Renal cortical epithelial cell (primary cell): ENCODE data around the gene SLC34A3. TPM values are rescaled to one million over a fixed set of nuclear protein-coding genes. Genes with fewer than 3 reads are reported as not detected.

ENCODE experiments used
- DNase-seq: peaks from one replicate; pipeline ENCODE4 v3.0.0-alpha.2; 2011; ENCODE audit warnings: low read depth
- total RNA-seq: library from RNA; depleted of rRNA; stranded (reverse); fragments of >200 nt; gene quantifications from 2 replicates; pipeline ENCODE4 v1.2.3, GENCODE V29; 2014

The SLC34A3 gene
- total RNA-seq, 1 donor from 2014 or later = not detected

DNA sequence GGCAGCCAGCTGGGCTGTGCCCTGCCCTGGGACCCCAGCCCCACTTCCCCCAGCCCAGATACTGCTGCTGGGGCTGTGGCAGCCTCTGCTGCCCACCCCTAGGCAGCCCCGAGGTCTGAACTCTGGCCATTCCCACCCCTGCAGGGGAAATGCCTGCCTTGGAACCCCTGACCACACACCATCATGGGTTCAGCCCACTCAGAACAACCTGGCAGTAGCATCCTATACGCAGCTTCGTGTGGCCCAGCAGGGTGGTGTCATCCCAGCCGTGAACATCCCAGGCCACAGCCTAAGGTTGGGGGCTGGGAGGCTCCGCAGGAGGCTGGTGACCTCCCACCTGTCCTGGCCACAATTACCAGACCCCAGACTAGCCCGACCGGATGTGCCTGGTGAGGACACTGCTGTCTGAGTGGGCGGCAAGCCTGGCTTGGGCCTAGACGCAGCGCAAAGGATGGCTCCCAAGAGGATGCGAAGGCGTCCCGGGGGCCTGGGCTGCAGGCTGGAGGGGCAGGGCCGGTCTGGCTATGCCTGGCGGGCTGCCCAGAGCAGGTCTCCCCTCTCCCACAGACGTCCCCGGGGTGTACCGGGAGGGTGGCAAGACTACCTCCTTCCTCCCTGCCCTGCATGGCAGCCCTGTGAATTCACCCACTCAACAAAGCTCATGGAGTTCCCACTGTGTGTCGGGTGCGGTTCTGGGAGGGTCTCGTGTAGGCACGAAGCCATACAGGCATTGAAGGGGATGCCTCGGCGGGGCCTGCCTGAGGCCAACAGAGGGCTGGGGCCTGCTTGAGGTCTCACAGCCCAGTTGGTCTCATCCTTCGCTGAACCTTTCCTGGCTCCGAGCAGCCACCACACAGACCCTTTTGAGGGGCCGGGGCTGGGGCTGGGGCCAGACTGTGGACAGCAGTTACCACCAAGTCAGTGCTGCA is 1.5 kb upstream of the SLC34A3 start:
- no peak for DNase-seq

DNA sequence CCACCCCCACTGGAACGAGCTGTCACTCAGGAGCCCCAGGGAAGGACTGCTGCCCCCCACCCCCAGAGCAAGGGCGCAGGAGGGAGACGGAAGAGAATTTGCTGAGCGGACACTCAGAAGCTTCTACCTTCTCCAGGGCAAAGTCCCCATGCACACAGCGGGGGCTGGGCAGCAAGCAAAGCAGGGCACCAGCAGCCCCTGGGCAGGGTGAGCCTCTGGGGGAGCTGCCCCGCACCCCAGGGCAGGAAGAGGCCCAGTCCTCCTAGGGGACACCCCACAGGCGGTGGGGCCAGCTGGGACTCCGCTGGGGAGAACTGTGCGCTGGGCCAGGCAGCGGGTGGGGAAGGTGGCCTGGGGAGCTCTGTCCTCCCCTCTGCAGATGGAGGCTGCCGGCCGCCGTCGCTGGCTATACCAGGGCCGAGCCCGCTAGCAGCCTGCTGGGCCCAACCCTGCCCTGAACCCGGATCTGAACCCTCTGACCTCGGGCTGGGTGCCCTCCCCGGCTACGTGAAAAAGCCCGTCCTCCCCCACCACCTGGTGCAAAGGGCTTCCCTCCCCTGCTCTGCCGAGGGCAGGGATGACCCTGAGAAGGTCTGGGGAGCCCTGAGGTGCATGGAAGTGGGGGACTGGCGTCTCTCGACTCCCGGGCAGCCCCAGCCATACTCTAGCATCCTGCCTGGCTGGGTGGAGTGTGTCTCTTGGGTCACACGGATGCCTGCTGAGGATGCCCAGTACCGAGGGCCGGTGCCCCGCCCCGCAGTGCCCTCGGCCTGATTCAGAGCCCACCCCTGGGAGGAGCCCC is 597 bp upstream of the SLC34A3 start:
- DNase-seq = no peak

DNA sequence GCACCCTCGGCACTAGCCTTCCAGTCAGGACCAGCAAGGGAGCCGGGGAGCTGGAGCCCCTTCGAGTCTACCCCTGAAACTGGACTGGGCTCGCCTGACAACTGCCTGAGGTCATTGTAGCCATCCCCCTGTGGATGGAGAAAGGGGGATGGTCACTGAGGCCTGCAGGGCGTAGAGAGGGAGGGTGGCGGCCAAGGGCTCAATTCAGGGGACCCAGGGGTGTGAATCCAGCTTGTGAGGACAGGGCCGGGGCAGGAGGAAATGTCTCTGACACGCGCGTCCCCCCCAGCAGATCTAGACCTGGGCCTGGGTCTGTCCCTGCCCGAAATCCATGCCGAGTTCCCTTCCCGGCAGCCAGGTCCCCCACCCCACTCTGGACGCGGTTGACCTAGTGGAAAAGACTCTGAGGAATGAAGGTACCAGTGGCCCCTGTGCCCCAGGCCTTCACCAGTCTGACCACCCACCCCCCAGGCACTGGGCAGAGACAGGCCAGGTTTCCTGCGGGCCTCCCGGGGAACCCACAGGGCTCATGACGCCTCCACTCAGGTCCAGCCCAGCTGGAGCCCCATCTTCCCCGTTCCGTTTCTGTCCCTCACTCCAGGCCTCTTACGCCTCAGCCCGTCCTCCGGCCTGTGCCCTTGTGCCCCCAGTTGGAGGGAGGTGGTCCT is 805 bp downstream of the SLC34A3 start:
- DNase-seq = no peak

DNA sequence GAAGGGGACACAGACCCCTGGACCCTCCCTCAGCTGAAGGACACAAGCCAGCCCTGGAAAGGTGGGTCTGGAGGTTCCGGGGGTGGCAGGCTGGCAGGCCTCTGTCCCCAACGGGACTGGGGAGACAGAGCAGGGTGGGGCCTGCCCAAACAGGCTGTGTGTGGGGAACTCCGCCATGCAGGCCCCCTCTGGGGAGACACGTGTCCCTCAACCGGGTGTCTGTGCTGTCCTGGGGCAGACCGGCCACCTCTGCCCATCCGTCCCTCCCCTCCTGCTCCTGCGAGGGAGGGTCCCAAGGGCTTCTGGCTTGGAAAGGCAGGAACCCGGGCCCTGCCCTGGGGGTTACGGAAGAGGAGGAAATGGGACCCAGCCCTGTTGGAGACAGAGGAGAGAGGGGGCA is 1.4 kb downstream of the SLC34A3 start:
- DNase-seq = no peak

DNA sequence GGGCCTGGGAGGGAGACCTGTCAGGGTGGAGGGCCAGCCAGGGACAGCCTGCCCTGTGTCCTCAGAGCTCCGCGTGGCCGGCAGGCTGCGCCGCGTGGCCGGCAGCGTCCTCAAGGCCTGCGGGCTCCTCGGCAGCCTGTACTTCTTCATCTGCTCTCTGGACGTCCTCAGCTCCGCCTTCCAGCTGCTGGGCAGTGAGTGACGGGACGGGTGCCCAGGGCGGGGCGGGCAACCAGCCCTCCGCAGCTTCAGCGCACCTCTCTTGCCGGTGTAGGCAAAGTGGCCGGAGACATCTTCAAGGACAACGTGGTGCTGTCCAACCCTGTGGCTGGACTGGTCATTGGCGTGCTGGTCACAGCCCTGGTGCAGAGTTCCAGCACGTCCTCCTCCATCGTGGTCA is 1.8 kb downstream of the SLC34A3 start:
- no peak for DNase-seq

DNA sequence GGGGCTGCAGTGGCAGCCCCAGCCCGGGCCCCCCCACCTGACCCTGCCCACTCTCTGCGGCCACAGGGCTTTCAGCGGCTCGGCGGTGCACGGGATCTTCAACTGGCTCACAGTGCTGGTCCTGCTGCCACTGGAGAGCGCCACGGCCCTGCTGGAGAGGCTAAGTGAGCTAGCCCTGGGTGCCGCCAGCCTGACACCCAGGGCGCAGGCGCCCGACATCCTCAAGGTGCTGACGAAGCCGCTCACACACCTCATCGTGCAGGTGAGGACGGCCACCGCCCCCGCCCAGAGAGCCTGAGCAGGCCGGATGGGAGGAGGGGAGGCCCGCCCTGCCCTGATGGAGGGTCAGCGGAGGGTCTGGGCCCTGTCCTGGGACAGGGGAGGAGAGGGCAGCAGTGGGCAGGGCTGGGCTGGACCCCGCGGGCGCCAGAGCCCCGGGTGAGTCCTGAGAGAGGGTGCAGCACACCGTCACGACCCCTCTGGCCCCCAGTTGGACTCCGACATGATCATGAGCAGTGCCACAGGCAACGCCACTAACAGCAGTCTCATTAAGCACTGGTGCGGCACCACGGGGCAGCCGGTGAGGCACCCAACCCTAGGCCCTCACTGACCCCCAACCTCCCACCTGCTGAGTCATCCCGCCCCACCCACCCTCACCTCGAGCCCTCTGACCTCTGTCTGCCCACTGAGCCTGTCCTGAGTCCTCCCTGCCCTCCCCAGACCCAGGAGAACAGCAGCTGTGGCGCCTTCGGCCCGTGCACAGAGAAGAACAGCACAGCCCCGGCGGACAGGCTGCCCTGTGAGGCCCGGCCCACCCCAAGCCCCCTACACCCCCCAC is 2.7 kb downstream of the SLC34A3 start:
- no peak for DNase-seq

DNA sequence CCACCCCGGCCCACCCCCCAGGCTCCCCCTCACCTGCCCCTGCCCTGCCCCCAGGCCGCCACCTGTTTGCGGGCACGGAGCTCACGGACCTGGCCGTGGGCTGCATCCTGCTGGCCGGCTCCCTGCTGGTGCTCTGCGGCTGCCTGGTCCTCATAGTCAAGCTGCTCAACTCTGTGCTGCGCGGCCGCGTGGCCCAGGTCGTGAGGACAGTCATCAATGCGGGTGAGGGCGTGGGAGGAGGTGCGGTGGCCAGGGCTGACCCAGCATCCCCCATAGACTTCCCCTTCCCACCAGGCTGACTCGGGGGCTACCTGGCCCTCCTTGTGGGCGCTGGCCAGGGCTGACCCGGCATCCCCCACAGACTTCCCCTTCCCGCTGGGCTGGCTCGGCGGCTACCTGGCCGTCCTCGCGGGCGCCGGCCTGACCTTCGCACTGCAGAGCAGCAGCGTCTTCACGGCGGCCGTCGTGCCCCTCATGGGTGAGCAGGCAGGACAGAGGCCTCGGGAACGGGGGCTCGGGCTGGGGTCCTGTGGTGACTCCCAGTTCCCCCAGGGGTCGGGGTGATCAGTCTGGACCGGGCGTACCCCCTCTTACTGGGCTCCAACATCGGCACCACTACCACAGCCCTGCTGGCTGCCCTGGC is 3.5 kb downstream of the SLC34A3 start:
- DNase-seq = no peak

DNA sequence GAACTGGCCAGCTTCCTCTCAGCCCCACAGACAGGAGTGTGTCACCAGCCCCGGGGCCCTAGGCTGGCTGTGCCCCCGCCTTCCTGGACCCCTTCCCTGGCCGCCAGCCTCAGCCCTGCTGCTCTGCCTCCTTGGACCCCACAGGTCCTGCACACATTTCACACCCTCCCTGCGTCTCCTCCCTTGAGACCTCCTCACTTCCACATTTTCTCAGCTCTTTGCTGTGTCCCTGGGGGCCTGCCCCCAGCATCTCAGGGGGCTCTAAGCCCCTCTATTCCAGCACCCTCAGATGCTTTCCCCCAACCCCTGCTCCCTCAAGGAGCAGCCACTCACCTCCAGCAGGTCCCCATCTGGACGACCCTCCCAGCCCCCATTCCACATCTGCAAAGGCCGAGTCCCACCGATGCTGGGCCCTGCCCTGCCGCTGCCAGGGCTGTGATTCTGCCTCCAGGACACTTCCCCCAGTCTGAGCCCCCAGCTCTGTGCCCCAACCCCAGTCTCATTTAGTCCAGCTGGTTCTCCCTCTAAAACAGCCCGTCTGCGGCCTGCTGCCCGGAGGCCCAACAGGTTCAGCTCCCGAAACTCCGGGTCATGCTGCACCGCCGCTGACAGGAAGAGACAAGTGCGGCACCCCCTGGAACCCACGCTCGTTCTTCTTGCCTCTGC is 4.2 kb downstream of the SLC34A3 start:
- no peak for DNase-seq

DNA sequence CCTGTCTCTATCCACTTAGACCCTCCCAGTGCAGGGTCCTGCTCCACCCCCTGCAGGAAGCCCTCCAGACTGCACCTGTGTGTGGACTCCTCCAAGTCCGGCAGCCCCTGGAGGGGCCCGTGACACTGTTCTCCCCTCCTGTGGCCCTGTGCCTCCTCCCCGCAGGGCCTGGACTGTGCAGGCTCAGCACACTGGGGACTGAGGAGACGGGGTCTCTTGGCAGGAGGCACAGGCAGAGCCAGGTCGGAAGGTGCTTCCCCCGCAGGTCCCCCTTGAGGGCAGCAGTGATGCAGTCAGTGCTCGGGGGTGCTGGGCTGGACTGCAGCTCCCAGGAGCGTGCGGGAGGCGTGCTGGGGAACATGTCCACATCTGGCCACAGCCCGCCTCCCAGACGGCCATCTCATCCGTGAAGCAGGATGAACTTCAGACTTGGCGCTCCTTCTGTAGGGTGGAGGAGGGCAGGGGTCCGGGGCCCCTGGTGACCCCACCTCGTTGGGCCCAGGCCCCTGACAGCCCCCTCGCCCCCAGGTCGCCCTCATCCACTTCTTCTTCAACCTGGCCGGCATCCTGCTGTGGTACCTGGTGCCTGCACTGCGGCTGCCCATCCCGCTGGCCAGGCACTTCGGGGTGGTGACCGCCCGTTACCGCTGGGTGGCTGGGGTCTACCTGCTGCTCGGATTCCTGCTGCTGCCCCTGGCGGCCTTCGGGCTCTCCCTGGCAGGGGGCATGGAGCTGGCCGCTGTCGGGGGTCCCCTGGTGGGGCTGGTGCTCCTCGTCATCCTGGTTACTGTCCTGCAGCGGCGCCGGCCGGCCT is 4.9 kb downstream of the SLC34A3 start:
- no peak for DNase-seq

DNA sequence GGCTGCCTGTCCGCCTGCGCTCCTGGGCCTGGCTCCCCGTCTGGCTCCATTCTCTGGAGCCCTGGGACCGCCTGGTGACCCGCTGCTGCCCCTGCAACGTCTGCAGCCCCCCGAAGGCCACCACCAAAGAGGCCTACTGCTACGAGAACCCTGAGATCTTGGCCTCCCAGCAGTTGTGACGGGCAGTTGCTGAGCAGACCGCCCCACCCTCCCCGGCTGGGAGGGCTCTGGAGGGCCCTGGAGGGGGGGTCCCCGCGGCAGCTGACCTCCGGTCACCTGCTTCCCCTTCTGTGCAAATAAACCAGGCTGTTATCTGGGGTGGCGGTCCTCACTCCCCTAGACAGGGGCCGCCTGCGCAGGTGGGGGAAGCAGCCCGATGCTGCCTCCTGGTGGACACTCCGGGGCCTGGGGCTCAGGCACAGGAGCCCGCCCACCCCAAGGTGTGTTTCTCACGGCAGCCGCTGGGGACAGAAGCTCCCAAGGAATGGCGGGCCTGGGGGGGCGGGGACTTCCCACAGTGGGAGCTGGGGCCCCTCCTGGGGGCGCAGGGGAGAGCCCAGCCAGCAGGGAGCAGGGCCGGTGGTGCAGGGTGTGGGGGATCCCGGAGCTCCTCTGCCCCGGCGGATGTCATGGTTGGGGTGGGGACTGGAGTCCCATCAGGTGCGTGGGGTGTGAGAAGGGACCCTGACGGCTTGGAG is 5.7 kb downstream of the SLC34A3 start:
- DNase-seq = peak; percentile 40

DNA sequence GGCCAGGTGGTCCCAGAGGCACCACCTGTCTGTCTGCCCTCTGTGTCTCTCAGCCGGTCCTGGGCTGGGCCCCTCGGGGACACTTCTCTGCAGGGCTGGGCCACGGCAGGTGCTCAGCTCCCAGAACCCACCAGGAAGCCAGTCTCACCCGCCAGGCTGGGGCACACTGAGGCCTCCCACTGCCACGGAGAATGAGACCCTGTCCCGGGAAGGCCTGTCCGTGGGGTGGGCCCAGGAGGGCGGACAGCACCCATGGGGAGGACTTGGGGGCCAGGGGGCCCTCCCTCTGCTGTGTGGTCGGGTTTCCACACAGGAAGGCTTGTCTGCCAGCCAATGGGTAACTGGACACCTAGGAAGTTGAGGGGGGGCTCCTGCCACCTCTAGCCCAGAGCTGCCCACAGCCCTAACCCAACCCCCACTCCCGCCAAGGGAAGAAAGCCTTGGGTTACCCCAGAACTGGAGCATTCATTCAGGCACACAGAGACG is 6.3 kb downstream of the SLC34A3 start:
- no peak for DNase-seq

DNA sequence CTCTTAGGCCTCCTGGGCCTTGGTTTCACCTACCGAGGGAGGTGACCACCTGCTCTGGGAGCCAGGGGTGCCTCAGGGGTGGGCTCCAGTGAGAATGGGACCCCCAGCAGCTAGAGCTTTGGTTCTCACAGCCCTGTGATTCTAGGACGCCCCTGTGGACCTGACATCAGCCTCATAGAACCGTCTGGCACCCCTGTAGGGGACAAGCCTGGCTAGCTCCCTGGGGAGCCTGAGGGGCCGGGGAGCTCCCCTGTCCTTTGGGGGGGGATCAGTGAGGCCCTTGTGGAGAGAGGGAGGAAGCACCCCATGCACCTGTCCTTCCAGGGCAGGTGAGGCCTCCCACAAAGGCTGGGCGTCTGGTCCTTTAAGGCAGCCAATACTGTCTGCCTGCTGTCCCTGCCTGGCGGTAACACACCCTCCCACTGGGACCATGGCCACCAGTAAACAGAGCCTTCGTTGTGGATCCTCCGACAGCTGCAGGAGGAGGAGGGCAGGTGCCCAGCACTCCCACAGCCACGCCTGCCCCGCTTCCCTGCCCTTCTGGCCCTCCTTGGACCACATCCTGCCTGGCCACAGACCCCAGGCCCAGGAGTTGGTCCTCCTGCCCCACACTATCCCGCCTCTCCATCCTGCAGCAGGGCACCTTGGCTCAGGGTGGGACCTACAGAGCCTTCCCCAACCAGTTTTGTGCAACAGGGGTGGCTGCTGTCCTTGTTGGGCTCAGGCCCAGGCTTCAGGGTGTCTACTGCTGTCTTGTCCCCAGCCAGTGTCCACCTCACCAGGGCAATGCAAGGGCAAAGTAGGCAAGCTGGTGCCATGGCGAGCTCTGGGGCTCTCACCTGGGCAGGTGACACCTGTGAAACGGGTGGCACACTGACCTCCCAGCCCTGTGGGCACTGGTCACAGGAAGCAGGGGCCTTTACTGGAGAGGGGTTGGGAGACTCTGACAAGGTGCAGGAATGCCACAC is 7.3 kb downstream of the SLC34A3 start:
- DNase-seq = no peak

DNA sequence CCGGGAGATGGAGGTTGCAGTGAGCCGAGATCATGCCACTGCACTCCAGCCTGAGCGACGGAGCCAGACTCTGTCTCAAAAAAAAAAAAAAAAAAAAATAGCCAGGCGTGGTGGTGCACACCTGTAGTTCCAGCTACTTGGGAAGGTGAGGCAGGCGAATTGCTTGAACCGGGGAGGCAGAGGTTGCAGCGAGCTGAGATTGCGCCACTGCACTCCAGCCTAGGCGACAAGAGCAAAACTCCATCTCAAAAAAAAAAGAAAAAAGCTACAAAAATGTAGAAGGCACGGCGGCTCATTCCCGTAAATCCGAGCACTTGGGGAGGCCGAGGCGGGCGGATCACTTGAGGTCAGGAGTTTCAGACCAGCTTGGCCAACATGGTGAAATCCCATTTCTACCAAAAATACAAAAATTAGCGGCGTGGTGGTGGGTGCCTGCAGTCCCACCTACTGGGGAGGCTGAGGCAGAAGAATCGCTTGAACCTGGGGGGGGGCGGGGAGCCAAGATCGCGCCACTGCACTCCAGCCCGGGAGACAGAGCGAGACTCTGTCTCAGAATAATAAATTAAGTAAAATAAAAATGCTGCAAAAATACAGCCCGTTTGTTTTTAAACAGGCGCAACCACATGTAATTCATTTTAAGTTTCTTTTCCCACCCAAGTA is 9.0 kb downstream of the SLC34A3 start:
- peak; percentile 27 for DNase-seq

DNA sequence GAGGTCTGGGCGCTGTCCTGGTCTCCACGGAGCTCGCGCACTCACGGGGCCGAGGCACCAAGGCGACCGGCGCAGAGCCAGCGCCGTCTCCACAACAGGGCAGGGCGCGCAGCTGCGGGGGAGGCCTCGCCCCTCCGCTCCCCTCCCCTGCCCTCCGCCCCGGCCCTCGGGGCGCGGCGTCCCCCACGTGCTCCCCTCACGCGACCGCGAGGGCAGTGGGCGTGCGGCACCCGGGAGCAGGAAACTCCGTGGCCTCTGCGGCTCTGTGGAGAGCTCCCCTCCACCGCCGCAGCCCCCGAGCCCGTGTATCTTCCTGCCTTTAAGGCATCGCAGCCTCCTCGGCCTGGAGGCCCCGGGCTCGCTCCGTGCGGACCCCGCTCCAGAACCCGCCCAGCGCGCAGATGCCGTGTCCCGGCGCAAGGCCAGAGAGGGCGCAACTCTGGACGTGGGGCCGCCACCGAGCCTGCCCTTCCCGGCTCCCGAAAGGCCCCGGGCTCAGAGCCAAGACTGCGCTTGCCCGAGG is 9.7 kb downstream of the SLC34A3 start:
- DNase-seq = peak; percentile 31

DNA sequence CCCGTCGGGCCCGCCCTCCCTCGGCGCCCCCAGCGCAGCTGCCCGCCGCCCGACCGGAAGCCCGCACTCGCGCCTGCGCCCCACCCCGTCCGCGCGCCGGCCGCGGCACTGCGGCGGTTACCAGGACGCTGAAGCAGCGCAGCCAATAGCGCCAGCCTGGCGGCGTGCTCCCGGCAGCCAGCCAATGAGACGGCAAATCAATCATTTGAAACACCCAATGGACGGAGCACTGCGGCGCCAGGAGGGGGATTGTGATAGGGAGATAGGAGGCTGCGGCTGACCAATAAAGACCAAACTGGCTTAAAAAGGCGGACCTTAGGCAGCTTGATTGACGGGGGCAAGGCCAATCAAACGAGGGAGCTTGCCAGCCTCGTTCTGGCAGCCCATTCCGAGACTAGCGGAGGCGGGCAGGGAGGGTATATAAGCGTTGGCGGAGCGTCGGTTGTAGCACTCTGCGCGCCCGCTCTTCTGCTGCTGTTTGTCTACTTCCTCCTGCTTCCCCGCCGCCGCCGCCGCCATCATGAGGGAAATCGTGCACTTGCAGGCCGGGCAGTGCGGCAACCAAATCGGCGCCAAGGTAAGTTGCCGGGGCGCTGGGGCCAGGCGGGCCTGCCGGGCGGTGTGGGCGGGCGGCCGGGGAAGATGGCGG is 10.3 kb downstream of the SLC34A3 start, which contains the start of gene TUBB4B:
TSS of gene TUBB4B (plus strand) at position 447 of the 649 bp plus-strand sequence. CDS start at position 521, 74 bp downstream.
- DNase-seq = peak; percentile 99
